ENCODE data around the gene PROX1.

GRCh38 chr1:213989002-213989855, 1.5 kb downstream of the PROX1 start:
- no peak for TF ChIP-seq CREB5 (CRISPR knock-in tag; IDR thresholded peaks at IDR 0.05; ENCODE audit: low read depth)
- no peak for TF ChIP-seq ISL1 (CRISPR knock-in tag; IDR thresholded peaks at IDR 0.05)
- no peak for TF ChIP-seq ZFP30 (CRISPR knock-in tag; IDR thresholded peaks at IDR 0.05)
- no peak for TF ChIP-seq TOX (CRISPR knock-in tag; IDR thresholded peaks at IDR 0.05; ENCODE audit: borderline replicate concordance)
- no peak for TF ChIP-seq POU6F1 (CRISPR knock-in tag; IDR thresholded peaks at IDR 0.05; ENCODE audit: borderline replicate concordance, low read depth)
